Gastroesophageal sphincter (tissue), 3 donors: Measurements from ENCODE around the gene CDC42EP4.

Source experiments
- CTCF ChIP-seq, 4 experiments: fragments of 200-600 bp in 2 of 4; fragments of 450-650 bp in 2 of 4; sonication (generic) in 1 of 4; IDR thresholded peaks; one replicate each; pipeline ENCODE4 v1.5.1; 2017 to 2019; ENCODE audit warnings: antibody characterized with exemption in 4 of 4, mild to moderate bottlenecking in 2 of 4, moderate library complexity in 2 of 4
- EP300 ChIP-seq: sonication (generic); formaldehyde crosslinking; IDR thresholded peaks from one replicate; pipeline ENCODE4 v1.6.1; 2017; ENCODE audit warnings: antibody characterized with exemption, mild to moderate bottlenecking
- POLR2AphosphoS5 ChIP-seq: sonication (generic); formaldehyde crosslinking; IDR thresholded peaks from one replicate; pipeline ENCODE4 v1.6.1; 2017; ENCODE audit warnings: antibody characterized with exemption

- TF ChIP-seq CTCF (IDR thresholded peaks at IDR 0.05) (no peak), POLR2AphosphoS5 (no peak), EP300 (no peak)
Observed at GRCh38 chr17:73331060-73331459, 19.3 kb upstream of the CDC42EP4 start.
